Breast epithelium (tissue), 4 donors: Measurements from ENCODE around the gene IER3. TPM values are rescaled to one million over a fixed set of nuclear protein-coding genes. Genes with fewer than 3 reads are reported as not detected.
"Not testable (repeated sequence)": the region's sequence is repeated elsewhere in the genome, so short reads cannot be mapped to it uniquely, and the experiment has no call there.

Experiments used
- DNase-seq, 2 donors: peaks; one replicate each; pipeline ENCODE4 v3.0.0-alpha.2; 2019; ENCODE audit warnings: low spot score in 2 of 2
- H3K27ac ChIP-seq, 2 donors: fragments of 200-600 bp; sonication (generic) in 1 of 2; one replicate each; pipeline ENCODE4 v1.5.1; 2016 to 2019; ENCODE audit warnings: mild to moderate bottlenecking in 1 of 2
- H3K27me3 ChIP-seq, 2 donors: fragments of 200-600 bp; sonication (generic) in 1 of 2; one replicate each; pipeline versions ENCODE4 v1.5.1 to v1.6.0; 2017 to 2019; ENCODE audit warnings: control low read depth in 1 of 2, mild to moderate bottlenecking in 1 of 2
- H3K36me3 ChIP-seq: fragments of 200-600 bp; one replicate; pipeline ENCODE4 v1.5.1; 2019
- H3K4me1 ChIP-seq, 2 donors: fragments of 200-600 bp; sonication (generic); one replicate each; pipeline ENCODE4 v1.5.1; 2016 to 2019; ENCODE audit warnings: control low read depth in 1 of 2
- H3K4me3 ChIP-seq, 3 donors: fragments of 200-600 bp; sonication (generic); 1 replicate in 2 of 3; 2 replicates in 1 of 3; pipeline ENCODE4 v1.5.1; 2016 to 2019; ENCODE audit warnings: mild to moderate bottlenecking in 3 of 3, moderate library complexity in 2 of 3
- H3K9me3 ChIP-seq, 2 donors: fragments of 200-600 bp; sonication (generic) in 1 of 2; one replicate each; pipeline ENCODE4 v1.5.1; 2016 to 2019; ENCODE audit warnings: control low read depth in 1 of 2
- POLR2A ChIP-seq: fragments of 450-650 bp; IDR thresholded peaks from one replicate; pipeline ENCODE4 v1.6.1; 2016; ENCODE audit warnings: antibody characterized with exemption, mild to moderate bottlenecking, moderate library complexity
- POLR2AphosphoS5 ChIP-seq, 3 donors: sonication (generic); formaldehyde crosslinking; IDR thresholded peaks; one replicate each; pipeline ENCODE4 v1.6.1; 2017; ENCODE audit warnings: antibody characterized with exemption in 3 of 3
- intact Hi-C: fragments of 100-400 bp; cut with DNase I; formaldehyde crosslinking; loops from one replicate; pipeline ENCODE4 v1.15.1; 2023; ENCODE audit warnings: low total_unique reads
- total RNA-seq, 3 donors: library from RNA; depleted of rRNA; stranded (reverse); fragments of >200 nt; gene quantifications; one replicate each; pipeline ENCODE4 v1.1.0, GENCODE V29; 2016
- TF ChIP-seq, protein P1 (sequence below), 3 donors: fragments of 450-650 bp; IDR thresholded peaks; one replicate each; pipeline ENCODE4 v1.5.1; 2016 to 2017; ENCODE audit warnings: antibody characterized with exemption in 3 of 3, mild to moderate bottlenecking in 3 of 3, moderate library complexity in 3 of 3

The IER3 gene
- total RNA-seq, 3 donors from 2014 or later, result 7.7 to 64.1 (median 20.0) TPM

DNA sequence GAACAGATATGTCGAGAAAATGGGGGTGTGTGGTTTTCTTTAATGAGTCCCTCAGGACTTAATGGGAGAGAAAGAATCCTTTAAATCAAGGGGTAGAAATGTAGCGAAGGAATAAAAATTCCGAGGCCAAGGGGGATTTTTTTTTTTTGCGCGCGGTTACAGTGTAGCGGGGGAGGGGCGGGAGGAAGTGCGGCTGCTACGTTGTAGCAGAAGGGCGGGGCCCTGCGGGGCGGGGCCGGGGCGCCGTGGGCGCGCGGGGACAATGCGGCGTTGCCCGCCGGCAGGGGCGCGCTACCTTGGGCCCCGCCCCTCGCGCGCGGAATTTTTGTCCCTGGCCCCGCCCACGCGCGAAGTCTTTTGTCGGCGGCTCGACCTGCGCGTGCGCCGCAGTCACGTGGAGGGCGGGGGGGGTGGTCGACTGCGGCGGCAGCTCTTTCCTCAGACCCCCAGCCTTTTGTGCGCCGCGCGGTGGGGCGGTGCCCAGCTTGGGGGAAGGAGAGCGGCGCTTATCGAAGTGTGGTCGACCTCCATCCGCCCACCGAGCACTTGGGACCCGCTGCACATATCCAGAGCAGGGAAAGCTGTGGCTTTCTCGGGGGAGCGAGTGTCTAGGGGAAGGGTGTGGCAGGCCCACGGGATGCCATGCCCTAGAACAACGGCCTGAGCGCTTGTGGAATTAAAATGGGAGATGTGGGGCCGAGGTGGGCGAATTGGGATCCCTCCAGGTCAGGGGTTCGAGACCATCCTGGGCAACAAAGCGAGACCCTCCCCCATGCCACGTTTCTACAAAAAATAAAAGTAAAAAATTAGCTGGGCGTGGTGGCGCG lies 22.9 kb downstream of the IER3 start:
- no peaks in the 10 kb centered on the region for H3K36me3 ChIP-seq
- intact Hi-C loops, result loop anchor here (2.0 to 5.0 kb wide), 2 partner anchors 39 to 164 kb away; partner anchors contain the start of genes GNL1 and PRR3
- no peaks in the 10 kb centered on the region for H3K27me3 ChIP-seq
- peak overlapping the region; percentile 88 to 94 for H3K27ac ChIP-seq
- peak; percentile 86 to 92 for DNase-seq
- TF ChIP-seq POLR2AphosphoS5 (IDR thresholded peaks at IDR 0.05) (peak; percentile 33 to 49 (median 47)), POLR2A (no peak)
- TF ChIP-seq, protein P1, sequence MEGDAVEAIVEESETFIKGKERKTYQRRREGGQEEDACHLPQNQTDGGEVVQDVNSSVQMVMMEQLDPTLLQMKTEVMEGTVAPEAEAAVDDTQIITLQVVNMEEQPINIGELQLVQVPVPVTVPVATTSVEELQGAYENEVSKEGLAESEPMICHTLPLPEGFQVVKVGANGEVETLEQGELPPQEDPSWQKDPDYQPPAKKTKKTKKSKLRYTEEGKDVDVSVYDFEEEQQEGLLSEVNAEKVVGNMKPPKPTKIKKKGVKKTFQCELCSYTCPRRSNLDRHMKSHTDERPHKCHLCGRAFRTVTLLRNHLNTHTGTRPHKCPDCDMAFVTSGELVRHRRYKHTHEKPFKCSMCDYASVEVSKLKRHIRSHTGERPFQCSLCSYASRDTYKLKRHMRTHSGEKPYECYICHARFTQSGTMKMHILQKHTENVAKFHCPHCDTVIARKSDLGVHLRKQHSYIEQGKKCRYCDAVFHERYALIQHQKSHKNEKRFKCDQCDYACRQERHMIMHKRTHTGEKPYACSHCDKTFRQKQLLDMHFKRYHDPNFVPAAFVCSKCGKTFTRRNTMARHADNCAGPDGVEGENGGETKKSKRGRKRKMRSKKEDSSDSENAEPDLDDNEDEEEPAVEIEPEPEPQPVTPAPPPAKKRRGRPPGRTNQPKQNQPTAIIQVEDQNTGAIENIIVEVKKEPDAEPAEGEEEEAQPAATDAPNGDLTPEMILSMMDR (IDR thresholded peaks at IDR 0.05), result peak in 1 of 3 donors; percentile 18
- H3K9me3 ChIP-seq, result no peaks in the 10 kb centered on the region
- peaks cover 3 to 10% of the 10 kb centered on the region in 2 donors for H3K4me1 ChIP-seq
- peak overlapping the region; percentile 67 to 94 (median 93) for H3K4me3 ChIP-seq

DNA sequence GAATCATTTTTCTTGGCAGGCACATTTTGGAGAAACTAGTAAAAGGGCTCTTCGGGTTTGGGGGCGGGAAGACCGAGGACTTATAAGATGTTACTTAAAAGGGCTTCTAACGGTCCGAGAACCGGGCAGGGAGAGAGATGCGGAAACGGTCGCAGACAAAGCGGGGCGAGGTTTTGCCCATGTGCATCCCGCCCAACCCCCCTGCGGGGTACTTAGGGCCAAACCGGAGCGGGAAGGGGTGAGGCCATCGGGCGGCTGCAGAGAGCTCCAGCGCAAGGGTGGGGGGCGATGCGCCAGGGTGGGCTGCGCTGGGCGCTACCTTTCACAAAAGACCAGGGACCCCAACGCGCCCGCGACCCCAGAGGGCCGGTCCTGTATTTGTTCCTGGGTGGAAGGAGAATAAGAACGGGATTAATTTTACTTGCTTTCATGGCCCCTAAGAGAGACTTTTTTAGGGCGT lies 23.6 kb downstream of the IER3 start:
- H3K4me1 ChIP-seq, result peaks cover 3 to 14% of the 10 kb centered on the region in 2 donors
- peak; percentile 71 to 76 for DNase-seq
- peak overlapping the region; percentile 67 to 94 (median 93) for H3K4me3 ChIP-seq
- H3K36me3 ChIP-seq, result no peaks in the 10 kb centered on the region
- intact Hi-C loops, result loop anchor here (5.0 kb wide), 1 partner anchor 163 kb away; the partner anchor contains the start of genes GNL1 and PRR3
- H3K9me3 ChIP-seq, result no peaks in the 10 kb centered on the region
- TF ChIP-seq POLR2A, result no peak
- TF ChIP-seq POLR2AphosphoS5 (IDR thresholded peaks at IDR 0.05), result peak in 2 of 3 donors; percentile 8 to 48
- H3K27ac ChIP-seq, result peak overlapping the region; percentile 88 to 94
- H3K27me3 ChIP-seq, result no peaks in the 10 kb centered on the region

DNA sequence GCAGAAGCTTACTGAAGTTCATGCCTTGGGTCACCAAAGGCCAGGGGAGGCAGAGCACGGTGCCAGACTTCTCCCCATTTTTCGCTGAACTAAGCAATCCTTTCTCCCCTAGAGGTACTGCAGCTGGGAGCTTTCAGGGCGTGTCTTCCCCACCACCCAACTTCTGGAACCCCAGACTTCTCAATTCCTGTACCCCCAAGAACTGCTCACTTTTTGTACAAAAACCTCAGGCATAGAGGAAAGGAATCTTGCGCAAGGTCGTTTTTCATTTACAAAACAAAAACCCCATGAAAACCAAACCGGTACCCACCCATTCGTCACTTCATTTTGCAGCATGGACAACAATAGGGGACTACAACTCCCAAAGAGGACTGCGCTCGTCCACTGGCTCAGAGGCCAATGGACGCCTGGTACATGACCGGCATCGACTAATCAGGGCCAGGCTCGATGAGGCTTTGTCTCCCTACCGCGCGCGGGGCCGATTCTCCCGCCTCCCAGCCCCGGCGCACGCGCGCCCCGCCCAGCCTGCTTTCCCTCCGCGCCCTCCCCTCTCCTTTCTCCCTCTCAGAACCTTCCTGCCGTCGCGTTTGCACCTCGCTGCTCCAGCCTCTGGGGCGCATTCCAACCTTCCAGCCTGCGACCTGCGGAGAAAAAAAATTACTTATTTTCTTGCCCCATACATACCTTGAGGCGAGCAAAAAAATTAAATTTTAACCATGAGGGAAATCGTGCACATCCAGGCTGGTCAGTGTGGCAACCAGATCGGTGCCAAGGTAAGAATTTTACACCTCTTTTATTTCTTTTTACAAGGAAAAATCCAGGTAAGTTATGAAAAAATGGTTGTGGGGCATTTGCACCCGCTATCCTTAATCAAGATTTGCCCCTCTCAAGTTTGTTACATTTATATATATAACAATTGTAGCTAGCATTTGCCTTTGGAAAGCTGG lies 24.3 kb downstream of the IER3 start, which contains the start of gene TUBB:
Gene TUBB, plus strand, starts transcription at position 562 of the 947 bp plus-strand sequence. Its CDS starts 155 bp downstream, at position 717.
- peaks cover 2 to 14% of the 10 kb centered on the region in 2 donors for H3K4me1 ChIP-seq
- H3K9me3 ChIP-seq, result no peaks in the 10 kb centered on the region
- peak; percentile 96 to 97 for DNase-seq
- no peaks in the 10 kb centered on the region for H3K36me3 ChIP-seq
- H3K4me3 ChIP-seq, result peak within 1 kb of the TSS; percentile 67 to 94 (median 93)
- peak within 1 kb of the TSS; percentile 88 to 94 for H3K27ac ChIP-seq
- intact Hi-C loops, result loop anchor here (5.0 kb wide), 1 partner anchor 163 kb away; the partner anchor contains the start of genes GNL1 and PRR3
- TF ChIP-seq POLR2A (peak; percentile 56), POLR2AphosphoS5 (IDR thresholded peaks at IDR 0.05) (peak; percentile 56 to 84 (median 72))
- TF ChIP-seq, protein P1 (IDR thresholded peaks at IDR 0.05), result peak in 2 of 3 donors; percentile 34 to 53
- no peaks in the 10 kb centered on the region for H3K27me3 ChIP-seq

DNA sequence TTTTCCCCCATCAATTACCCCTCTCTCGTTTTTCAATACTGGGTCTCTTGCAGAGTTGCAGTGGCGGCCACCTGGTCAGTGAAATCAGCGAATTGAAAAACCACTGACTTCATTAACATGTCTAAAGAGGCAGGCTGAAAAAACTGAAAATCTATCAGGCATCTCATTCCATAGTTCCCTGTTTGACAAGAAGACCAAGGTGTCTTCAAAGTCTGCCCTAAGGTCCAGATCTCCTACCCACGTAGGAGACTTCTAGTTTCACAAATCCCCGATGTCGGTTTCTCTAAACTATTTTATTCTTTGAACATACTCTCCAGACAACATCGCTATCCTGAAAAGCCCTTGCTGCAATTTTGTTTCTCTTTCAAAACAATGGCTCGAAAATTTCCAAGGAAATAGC lies 25.0 kb downstream of the IER3 start:
- no peak for TF ChIP-seq POLR2A
- TF ChIP-seq, protein P1 (IDR thresholded peaks at IDR 0.05), result no peak
- TF ChIP-seq POLR2AphosphoS5 (IDR thresholded peaks at IDR 0.05), result no peak
- peak overlapping the region; percentile 67 to 94 (median 93) for H3K4me3 ChIP-seq
- no peaks in the 10 kb centered on the region for H3K27me3 ChIP-seq
- peak overlapping the region; percentile 69 to 88 for H3K27ac ChIP-seq
- intact Hi-C loops, result no loop called here
- no peaks in the 10 kb centered on the region for H3K36me3 ChIP-seq
- H3K4me1 ChIP-seq, result peaks cover 0 to 14% of the 10 kb centered on the region in 2 donors
- H3K9me3 ChIP-seq, result no peaks in the 10 kb centered on the region
- no peak for DNase-seq

DNA sequence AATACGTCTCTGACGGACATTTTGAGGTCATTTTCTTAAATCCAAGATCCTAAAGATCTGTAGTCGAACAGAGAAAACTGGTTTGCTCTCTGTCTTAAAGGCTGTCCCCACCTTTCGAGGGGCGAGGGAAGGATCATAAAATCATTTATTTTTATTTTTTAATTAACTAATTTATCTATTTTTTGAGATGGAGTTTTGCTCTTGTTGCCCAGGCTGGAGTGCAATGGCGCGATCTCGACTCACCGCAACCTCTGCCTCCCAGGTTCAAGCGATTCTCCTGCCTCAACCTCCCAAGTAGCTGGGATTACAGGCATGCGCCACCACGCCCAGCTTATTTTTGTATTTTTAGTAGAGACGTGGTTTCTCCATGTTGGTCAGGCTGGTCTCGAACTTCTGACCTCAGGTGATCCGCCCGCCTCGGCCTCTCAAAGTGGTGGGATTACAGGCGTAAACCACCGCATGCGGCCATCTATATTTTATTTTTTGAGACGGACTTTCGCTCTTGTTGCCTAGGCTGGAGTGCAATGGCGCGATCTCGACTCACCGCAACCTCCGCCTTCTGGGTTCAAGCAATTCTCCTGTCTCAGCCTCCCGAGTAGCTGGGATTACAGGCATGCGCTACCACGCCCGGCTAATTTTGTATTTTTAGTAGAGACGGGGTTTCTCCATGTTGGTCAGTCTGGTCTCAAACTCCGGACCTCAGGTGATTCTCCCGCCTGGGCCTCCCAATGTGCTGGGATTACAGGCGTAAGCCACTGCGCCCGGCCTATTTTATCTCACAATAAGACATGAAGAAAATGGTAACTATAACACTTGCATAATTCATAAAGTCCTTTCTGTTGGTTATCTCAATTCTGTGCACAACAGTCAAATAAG lies 26.3 kb downstream of the IER3 start:
- H3K9me3 ChIP-seq, H3K36me3 ChIP-seq, intact Hi-C loops, H3K27me3 ChIP-seq, DNase-seq: not testable (repeated sequence)
- peak overlapping the region; percentile 93 to 96 for H3K27ac ChIP-seq
- H3K4me3 ChIP-seq, result peak overlapping the region; percentile 55 to 86 (median 65)
- H3K4me1 ChIP-seq, result peaks cover 0 to 14% of the 10 kb centered on the region in 2 donors
